Measurements from ENCODE around the gene ZNF575.
A peak's percentile ranks its signal among the peaks of the same experiment; 100 is the strongest.
"Not testable (repeated sequence)": the region's sequence is repeated elsewhere in the genome, so short reads cannot be mapped to it uniquely, and the experiment has no call there.

Gene ZNF575

GRCh38 chr19:43545276-43545675 is 12.3 kb downstream of the ZNF575 start:
- no peak for DNase-seq

- DNase-seq: no peak
Measured at GRCh38 chr19:43545981-43546380, 13.0 kb downstream of the ZNF575 start.

GRCh38 chr19:43546581-43546980 is 13.6 kb downstream of the ZNF575 start:
- DNase-seq: no peak

GRCh38 chr19:43547926-43548325 is 14.9 kb downstream of the ZNF575 start:
- not testable (repeated sequence) for DNase-seq

GRCh38 chr19:43548706-43549105 is 15.7 kb downstream of the ZNF575 start:
- DNase-seq: no peak

- DNase-seq: no peak
Measured at GRCh38 chr19:43551399-43552197, 18.6 kb downstream of the ZNF575 start.

- no peak for DNase-seq
Measured at GRCh38 chr19:43552198-43552450, 19.1 kb downstream of the ZNF575 start.

GRCh38 chr19:43552616-43553015 is 19.6 kb downstream of the ZNF575 start:
- DNase-seq: no peak

GRCh38 chr19:43553656-43554055 is 20.7 kb downstream of the ZNF575 start:
- DNase-seq: no peak

- no peak for DNase-seq
Measured at GRCh38 chr19:43554317-43554895, 21.4 kb downstream of the ZNF575 start.

- DNase-seq: peak; percentile 57 to 78 (median 64)
Measured at GRCh38 chr19:43555185-43555770, 22.3 kb downstream of the ZNF575 start.

- DNase-seq: no peak
Measured at GRCh38 chr19:43560687-43561086, 27.7 kb downstream of the ZNF575 start.

- no peak for DNase-seq
Measured at GRCh38 chr19:43561139-43561970, 28.4 kb downstream of the ZNF575 start.

GRCh38 chr19:43562226-43562697 is 29.3 kb downstream of the ZNF575 start:
- DNase-seq: no peak

- peak; percentile 39 to 68 (median 59) for DNase-seq
Measured at GRCh38 chr19:43562698-43563241, 29.8 kb downstream of the ZNF575 start.

GRCh38 chr19:43563816-43564457 is 30.9 kb downstream of the ZNF575 start:
- DNase-seq: no peak

- no peak for DNase-seq
Measured at GRCh38 chr19:43564800-43565199, 31.8 kb downstream of the ZNF575 start.

- no peak for DNase-seq
Measured at GRCh38 chr19:43569657-43570056, 36.7 kb downstream of the ZNF575 start.

- no peak for DNase-seq
Measured at GRCh38 chr19:43570174-43570791, 37.3 kb downstream of the ZNF575 start.

GRCh38 chr19:43572171-43572588 is 39.2 kb downstream of the ZNF575 start:
- DNase-seq: no peak

GRCh38 chr19:43574424-43575155 is 41.6 kb downstream of the ZNF575 start:
- DNase-seq: no peak

All from activated CD4-positive, CD25-positive, alpha-beta regulatory T cell (primary cell).